Dermis lymphatic vessel endothelial cell (primary cell): Measurements from ENCODE around the gene CDH19. TPM values are rescaled to one million over a fixed set of nuclear protein-coding genes. Genes with fewer than 3 reads are reported as not detected.

ENCODE experiments used
- total RNA-seq: library from RNA; depleted of rRNA; stranded (reverse); fragments of >200 nt; gene quantifications from 2 replicates; pipeline ENCODE4 v1.2.1, GENCODE V29; 2014

Gene CDH19
- under 0.01 and 0.11 TPM in 2 replicates for total RNA-seq

DNA sequence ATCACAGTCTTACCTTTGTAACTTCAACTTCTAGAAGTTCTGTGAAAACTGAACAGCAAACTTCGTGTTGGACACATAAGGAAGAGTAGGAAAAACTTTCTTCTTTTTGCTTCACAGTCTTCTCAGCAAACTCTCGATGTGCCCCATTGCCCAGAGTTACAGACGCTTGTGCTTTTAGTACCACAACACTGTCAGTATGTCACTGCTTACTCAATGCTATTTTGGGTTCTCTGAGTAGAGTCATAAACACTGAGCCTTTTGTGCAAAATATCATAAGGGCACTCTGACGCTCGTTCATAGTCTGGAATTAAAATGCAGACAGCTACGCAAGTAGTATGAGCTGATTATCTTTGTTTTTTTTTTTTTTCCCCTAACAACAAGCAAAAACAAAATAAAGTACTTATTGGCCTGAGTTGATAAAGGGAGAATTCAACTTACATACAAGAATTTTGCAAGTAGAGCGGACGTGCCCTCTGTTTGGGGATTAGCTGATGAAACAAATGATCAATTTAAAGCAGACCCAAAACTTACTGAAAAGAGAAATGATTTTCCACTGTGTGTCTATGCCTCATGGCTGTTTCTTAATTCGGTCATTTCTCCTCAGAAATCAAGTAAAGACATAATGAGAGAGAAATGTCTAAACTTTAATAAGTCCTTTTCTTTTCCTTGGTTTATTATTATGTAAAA is at the start of gene CDH19:
TSS of gene CDH19 (minus strand) at position 150 of the 687 bp plus-strand sequence. CDS start 31,886 bp downstream, outside the sequence.

